Panc1 (cell line): ENCODE data around the gene PNLDC1. TPM values are rescaled to one million over a fixed set of nuclear protein-coding genes. Genes with fewer than 3 reads are reported as not detected.

Source experiments
- ATAC-seq: fragments of 200-7000 bp; cut with Tn5 transposase; 2 replicates; pipeline ENCODE4 v1.9.1; 2020; ENCODE audit warnings: mild to moderate bottlenecking, moderate library complexity
- BruUV-seq: library from RNA; stranded (reverse); fragments of 400-500 nt; replicated peaks from 2 replicates; lab custom pipeline; 2021; lab: Mats Ljungman, UMichigan
- CTCF ChIA-PET: fragments of 300-600 bp; sonication (Branson Sonifier 250); formaldehyde crosslinking; loops from one replicate; lab custom pipeline; 2022; ENCODE audit warnings: antibody characterized with exemption; lab: Charles Lee
- POLR2A ChIA-PET: fragments of 300-600 bp; sonication (Branson Sonifier 250); formaldehyde crosslinking; loops from one replicate; lab custom pipeline; 2022; ENCODE audit warnings: antibody characterized with exemption; lab: Charles Lee
- DNase-seq: peaks from one replicate; pipeline ENCODE4 v3.0.0-alpha.2; 2010; ENCODE audit warnings: low read depth, low spot score
- H3K27ac ChIP-seq: 2 replicates; pipeline ENCODE4 v1.5.1; 2011; ENCODE audit warnings: mild to moderate bottlenecking, low read length, inconsistent platforms
- H3K27me3 ChIP-seq: fragments of 200-500 bp; sonication (Bioruptor generic); 2 replicates; pipeline ENCODE4 v1.6.0; 2014; ENCODE audit warnings: low read length, inconsistent platforms; ENCODE audit not compliant: control insufficient read depth, insufficient read depth
- H3K36me3 ChIP-seq: fragments of 200-500 bp; sonication (Bioruptor generic); 2 replicates; pipeline ENCODE4 v1.5.1; 2014; ENCODE audit warnings: inconsistent platforms, mild to moderate bottlenecking, low read length, moderate library complexity; ENCODE audit not compliant: control insufficient read depth, insufficient read depth
- H3K4me1 ChIP-seq: 2 replicates; pipeline ENCODE4 v1.5.1; 2011; ENCODE audit warnings: inconsistent platforms, mild to moderate bottlenecking, low read length, moderate library complexity; ENCODE audit not compliant: control insufficient read depth, insufficient read depth
- H3K4me3 ChIP-seq, 2 experiments: 2 replicates each; pipeline ENCODE4 v1.5.1; 2011 to 2012; ENCODE audit warnings: low read depth in 2 of 2, low read length in 2 of 2, mild to moderate bottlenecking in 2 of 2, inconsistent platforms in 1 of 2, moderate library complexity in 1 of 2
- H3K9me3 ChIP-seq: fragments of 200-500 bp; sonication (Bioruptor generic); 2 replicates; pipeline ENCODE4 v1.5.1; 2014; ENCODE audit warnings: low read depth, mild to moderate bottlenecking, inconsistent platforms, low read length, moderate library complexity; ENCODE audit not compliant: control insufficient read depth, insufficient read depth
- POLR2AphosphoS5 ChIP-seq: IDR thresholded peaks from 2 replicates; pipeline ENCODE4 v1.6.1; 2012; ENCODE audit warnings: mild to moderate bottlenecking, low read depth, low read length, moderate library complexity
- SIN3A ChIP-seq: IDR thresholded peaks from 2 replicates; pipeline ENCODE4 v1.6.1; 2012; ENCODE audit warnings: low read depth, mild to moderate bottlenecking, low read length, moderate library complexity, borderline replicate concordance; ENCODE audit not compliant: insufficient read depth
- TCF7L2 ChIP-seq: IDR thresholded peaks from 2 replicates; pipeline ENCODE4 v1.6.1; 2011; ENCODE audit warnings: mild to moderate bottlenecking, low read depth, low read length, inconsistent platforms
- in situ Hi-C: cut with HindIII; loops from 2 replicates; pipeline ENCODE4 v1.10.0; 2016; ENCODE audit warnings: low sequenced_read_pairs, low pct_unique_long_range_greater_than_20kb
- intact Hi-C: fragments of 100-400 bp; cut with micrococcal nuclease; formaldehyde crosslinking; loops from one replicate; pipeline ENCODE4 v1.10.0; 2022; ENCODE audit not compliant: unreplicated experiment
- total RNA-seq: library from RNA; stranded (reverse); gene quantifications from one replicate; pipeline ENCODE4 v1.2.1, GENCODE V29; 2021; ENCODE audit not compliant: unreplicated experiment
- TF ChIP-seq, protein P1 (sequence below): fragments of 450-650 bp; IDR thresholded peaks from 2 replicates; pipeline ENCODE4 v1.5.1; 2017; ENCODE audit warnings: mild to moderate bottlenecking
- TF ChIP-seq, protein P2 (sequence below), 2 experiments: IDR thresholded peaks; 2 replicates each; pipeline ENCODE4 v1.6.1; 2011 to 2012; ENCODE audit warnings: low read depth in 2 of 2, control low read depth in 1 of 2, low read length in 1 of 2, mild to moderate bottlenecking in 1 of 2, moderate library complexity in 1 of 2; ENCODE audit not compliant: insufficient read depth in 1 of 2

The PNLDC1 gene
- total RNA-seq, 1 experiment from 2014 or later: not detected

DNA sequence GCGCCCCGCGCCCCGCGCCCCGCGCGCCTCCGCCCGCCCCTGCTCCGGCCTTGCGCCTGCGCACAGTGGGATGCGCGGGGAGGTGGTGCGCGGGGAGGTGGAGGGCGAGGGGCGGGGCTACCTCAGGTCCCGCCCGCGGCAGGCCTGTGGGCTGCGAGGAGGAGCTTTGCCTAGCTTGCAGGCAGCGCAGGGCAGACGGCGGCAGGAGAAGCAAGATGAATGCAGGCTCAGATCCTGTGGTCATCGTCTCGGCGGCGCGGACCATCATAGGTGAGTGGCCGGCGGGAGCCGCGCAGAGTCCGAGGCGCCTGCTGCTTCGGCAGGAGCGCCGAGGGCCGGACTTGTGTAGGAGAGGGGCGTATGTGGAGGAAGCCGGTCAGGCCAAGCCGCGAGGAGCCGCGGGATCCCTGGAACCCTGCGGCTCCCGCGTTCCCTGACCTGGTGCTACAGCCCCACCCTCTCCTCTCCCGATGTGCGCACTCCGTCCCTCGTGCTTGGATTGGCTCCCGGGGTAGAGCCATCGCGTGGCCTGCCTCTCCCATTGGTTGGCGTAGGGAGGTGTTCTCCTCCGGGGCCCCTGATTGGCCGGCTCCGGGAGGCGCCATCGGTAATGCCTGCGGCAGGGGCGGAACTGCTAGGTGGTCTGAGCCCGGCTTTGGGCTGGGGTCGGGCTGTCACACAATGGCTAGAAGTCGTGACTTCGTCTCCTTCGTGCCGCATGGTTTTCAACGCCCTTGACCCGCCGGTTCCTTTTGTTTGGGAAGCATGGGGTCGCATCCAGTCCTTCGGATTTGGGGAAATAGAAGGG lies 38.0 kb upstream of the PNLDC1 start, which contains the start of gene ACAT2:
ACAT2 (plus strand) TSS at position 173 of the 808 bp plus-strand sequence; CDS start at position 216, 43 bp downstream.
- Histone ChIP-seq H3K4me1 (peaks cover 23% of the 10 kb centered on the region), H3K36me3 (peaks cover 7% of the 10 kb centered on the region), H3K4me3 (peak within 1 kb of the TSS; percentile 71 to 91), H3K9me3 (no peaks in the 10 kb centered on the region), H3K27ac (peak within 1 kb of the TSS; percentile 94), H3K27me3 (no peaks in the 10 kb centered on the region)
- intact Hi-C loops: no loop called here
- ChIA-PET CTCF (interaction anchor here (0.5 kb wide), 1 partner anchor 42 kb away, joined by 5 read pairs; no protein-coding TSS in a partner anchor), POLR2A (interaction anchor here (0.6 kb wide), 2 partner anchors 27 to 35 kb away, joined by 3 to 6 read pairs; partner anchors contain the start of genes TCP1 and WTAP)
- TF ChIP-seq, protein P1, sequence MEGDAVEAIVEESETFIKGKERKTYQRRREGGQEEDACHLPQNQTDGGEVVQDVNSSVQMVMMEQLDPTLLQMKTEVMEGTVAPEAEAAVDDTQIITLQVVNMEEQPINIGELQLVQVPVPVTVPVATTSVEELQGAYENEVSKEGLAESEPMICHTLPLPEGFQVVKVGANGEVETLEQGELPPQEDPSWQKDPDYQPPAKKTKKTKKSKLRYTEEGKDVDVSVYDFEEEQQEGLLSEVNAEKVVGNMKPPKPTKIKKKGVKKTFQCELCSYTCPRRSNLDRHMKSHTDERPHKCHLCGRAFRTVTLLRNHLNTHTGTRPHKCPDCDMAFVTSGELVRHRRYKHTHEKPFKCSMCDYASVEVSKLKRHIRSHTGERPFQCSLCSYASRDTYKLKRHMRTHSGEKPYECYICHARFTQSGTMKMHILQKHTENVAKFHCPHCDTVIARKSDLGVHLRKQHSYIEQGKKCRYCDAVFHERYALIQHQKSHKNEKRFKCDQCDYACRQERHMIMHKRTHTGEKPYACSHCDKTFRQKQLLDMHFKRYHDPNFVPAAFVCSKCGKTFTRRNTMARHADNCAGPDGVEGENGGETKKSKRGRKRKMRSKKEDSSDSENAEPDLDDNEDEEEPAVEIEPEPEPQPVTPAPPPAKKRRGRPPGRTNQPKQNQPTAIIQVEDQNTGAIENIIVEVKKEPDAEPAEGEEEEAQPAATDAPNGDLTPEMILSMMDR: no peak
- TF ChIP-seq POLR2AphosphoS5 (peak; percentile 84), SIN3A (peak; percentile 74; the same call in 1 of the 2 replicates), TCF7L2 (no peak)
- TF ChIP-seq, protein P2, sequence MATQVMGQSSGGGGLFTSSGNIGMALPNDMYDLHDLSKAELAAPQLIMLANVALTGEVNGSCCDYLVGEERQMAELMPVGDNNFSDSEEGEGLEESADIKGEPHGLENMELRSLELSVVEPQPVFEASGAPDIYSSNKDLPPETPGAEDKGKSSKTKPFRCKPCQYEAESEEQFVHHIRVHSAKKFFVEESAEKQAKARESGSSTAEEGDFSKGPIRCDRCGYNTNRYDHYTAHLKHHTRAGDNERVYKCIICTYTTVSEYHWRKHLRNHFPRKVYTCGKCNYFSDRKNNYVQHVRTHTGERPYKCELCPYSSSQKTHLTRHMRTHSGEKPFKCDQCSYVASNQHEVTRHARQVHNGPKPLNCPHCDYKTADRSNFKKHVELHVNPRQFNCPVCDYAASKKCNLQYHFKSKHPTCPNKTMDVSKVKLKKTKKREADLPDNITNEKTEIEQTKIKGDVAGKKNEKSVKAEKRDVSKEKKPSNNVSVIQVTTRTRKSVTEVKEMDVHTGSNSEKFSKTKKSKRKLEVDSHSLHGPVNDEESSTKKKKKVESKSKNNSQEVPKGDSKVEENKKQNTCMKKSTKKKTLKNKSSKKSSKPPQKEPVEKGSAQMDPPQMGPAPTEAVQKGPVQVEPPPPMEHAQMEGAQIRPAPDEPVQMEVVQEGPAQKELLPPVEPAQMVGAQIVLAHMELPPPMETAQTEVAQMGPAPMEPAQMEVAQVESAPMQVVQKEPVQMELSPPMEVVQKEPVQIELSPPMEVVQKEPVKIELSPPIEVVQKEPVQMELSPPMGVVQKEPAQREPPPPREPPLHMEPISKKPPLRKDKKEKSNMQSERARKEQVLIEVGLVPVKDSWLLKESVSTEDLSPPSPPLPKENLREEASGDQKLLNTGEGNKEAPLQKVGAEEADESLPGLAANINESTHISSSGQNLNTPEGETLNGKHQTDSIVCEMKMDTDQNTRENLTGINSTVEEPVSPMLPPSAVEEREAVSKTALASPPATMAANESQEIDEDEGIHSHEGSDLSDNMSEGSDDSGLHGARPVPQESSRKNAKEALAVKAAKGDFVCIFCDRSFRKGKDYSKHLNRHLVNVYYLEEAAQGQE (IDR thresholded peaks at IDR 0.05; ENCODE audit: insufficient read depth in 1 of 2, low read depth in 2 of 2, low read length in 1 of 2): no peak
- ATAC-seq (peak; percentile 96), DNase-seq (peak; percentile 71)
- in situ Hi-C loops: no loop called here
- BruUV-seq: no TSS peak

DNA sequence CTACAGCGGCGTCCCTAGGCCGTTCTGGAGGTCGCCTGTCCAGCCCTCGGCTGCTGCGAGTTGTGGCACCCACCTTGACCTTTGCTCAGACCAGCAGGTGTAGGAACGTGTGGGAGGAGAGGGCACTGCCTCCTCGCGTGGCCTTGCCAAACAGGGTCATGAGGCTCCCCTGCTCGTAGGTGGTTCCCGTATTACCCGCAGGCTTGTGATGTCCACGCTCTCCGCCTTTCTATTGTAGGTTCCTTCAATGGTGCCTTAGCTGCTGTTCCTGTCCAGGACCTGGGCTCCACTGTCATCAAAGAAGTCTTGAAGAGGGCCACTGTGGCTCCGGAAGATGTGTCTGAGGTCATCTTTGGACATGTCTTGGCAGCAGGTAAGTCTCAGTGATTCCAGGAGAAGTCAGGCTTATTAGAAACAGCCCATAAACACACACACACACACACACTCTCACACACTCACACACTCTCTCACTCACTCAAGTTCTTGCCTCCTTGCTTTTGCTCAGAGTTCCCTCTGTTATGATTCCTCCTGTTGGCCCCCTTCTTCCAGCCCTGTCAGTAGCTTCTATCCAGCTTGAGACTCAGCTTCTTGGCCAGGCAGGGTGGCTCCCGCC lies 37.3 kb upstream of the PNLDC1 start:
- ChIA-PET CTCF (no interaction called here), POLR2A (interaction anchor here (0.6 kb wide), 1 partner anchor 27 kb away, joined by 6 read pairs; the partner anchor contains the start of gene TCP1)
- Histone ChIP-seq H3K27me3 (no peaks in the 10 kb centered on the region), H3K4me3 (peak overlapping the region; percentile 71 to 91), H3K4me1 (peaks cover 23% of the 10 kb centered on the region), H3K9me3 (no peaks in the 10 kb centered on the region), H3K27ac (peak overlapping the region; percentile 65), H3K36me3 (peaks cover 9% of the 10 kb centered on the region)
- in situ Hi-C loops (no loop called here), intact Hi-C loops (no loop called here)
- no peak for DNase-seq
- ATAC-seq: peak; percentile 2
- TF ChIP-seq SIN3A (no peak), POLR2AphosphoS5 (no peak), TCF7L2 (no peak)
- TF ChIP-seq, protein P2 (IDR thresholded peaks at IDR 0.05; ENCODE audit: insufficient read depth in 1 of 2, low read depth in 2 of 2, low read length in 1 of 2): no peak
- TF ChIP-seq, protein P1: no peak
- TSS peak; percentile 44 for BruUV-seq
